Measurements from ENCODE around the gene ZNF804A.

DNA sequence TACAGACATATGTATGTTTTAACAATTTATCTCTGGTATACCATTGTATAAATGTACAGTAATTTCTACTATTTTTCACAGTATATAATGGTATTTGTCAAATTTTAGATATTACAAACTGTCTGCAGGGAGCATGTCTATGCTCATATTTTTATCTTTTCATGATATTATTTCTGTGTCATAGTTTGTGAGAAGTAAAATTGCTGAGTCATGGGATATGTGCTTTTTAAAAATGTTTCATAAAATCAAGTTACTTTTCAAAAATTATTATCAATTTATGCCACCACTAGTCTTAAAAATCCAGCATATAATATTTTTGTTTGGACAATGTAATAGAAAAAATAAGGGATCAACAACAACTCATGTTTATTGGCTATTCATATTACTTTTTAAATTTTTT, 9.1 kb upstream of the ZNF804A start:
- TF ChIP-seq, protein P1, sequence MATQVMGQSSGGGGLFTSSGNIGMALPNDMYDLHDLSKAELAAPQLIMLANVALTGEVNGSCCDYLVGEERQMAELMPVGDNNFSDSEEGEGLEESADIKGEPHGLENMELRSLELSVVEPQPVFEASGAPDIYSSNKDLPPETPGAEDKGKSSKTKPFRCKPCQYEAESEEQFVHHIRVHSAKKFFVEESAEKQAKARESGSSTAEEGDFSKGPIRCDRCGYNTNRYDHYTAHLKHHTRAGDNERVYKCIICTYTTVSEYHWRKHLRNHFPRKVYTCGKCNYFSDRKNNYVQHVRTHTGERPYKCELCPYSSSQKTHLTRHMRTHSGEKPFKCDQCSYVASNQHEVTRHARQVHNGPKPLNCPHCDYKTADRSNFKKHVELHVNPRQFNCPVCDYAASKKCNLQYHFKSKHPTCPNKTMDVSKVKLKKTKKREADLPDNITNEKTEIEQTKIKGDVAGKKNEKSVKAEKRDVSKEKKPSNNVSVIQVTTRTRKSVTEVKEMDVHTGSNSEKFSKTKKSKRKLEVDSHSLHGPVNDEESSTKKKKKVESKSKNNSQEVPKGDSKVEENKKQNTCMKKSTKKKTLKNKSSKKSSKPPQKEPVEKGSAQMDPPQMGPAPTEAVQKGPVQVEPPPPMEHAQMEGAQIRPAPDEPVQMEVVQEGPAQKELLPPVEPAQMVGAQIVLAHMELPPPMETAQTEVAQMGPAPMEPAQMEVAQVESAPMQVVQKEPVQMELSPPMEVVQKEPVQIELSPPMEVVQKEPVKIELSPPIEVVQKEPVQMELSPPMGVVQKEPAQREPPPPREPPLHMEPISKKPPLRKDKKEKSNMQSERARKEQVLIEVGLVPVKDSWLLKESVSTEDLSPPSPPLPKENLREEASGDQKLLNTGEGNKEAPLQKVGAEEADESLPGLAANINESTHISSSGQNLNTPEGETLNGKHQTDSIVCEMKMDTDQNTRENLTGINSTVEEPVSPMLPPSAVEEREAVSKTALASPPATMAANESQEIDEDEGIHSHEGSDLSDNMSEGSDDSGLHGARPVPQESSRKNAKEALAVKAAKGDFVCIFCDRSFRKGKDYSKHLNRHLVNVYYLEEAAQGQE (IDR thresholded peaks at IDR 0.05; ENCODE audit: insufficient read depth in 1 of 2, low read depth in 2 of 2, low read length in 2 of 2), result no peak
- no peak for TF ChIP-seq SIN3A (IDR thresholded peaks at IDR 0.05; ENCODE audit: borderline replicate concordance, insufficient read depth, low read length)
- TF ChIP-seq TAF1 (IDR thresholded peaks at IDR 0.05; ENCODE audit: borderline replicate concordance, insufficient read depth, low read length), result no peak
- no peak for TF ChIP-seq POLR2AphosphoS5 (IDR thresholded peaks at IDR 0.05; ENCODE audit: low read depth, low read length)

Measured in PFSK-1 (cell line).